NT2/D1 (cell line): Measurements from ENCODE around the gene ZNF511.

Source experiments
- SUZ12 ChIP-seq: IDR thresholded peaks from 2 replicates; pipeline ENCODE4 v1.6.1; 2011; ENCODE audit not compliant: insufficient read length, insufficient read depth; ENCODE audit errors: extremely low read depth
- ZNF274 ChIP-seq: IDR thresholded peaks from 2 replicates; pipeline ENCODE4 v1.6.1; 2011; ENCODE audit warnings: mild to moderate bottlenecking, low read depth, low read length

DNA sequence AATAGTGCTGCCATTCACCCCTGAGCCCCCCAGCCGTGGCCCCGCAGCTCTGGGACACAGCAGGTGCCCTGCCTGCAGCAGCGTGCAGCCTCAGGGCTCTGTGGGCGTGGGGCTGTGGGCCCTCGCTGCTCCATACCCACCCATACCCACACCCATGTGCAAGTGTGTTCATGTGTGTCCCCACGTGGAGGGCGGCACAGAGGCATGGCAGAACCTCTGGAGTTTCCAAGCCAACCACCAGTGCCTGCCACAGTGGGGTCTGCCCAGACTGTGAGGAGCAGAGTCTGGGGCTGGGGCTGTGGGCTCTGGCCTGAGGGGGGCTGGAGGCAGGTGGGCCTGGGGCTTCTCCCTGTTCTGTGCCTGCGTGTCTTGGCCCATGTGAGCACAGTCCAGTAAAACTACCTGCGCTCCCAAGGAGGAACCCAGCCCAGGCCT is 40.9 kb downstream of the ZNF511 start:
- TF ChIP-seq SUZ12 (no peak), ZNF274 (no peak)
